OCI-LY3 (cell line): Measurements from ENCODE around the gene HNMT.

Experiments used
- EZH2phosphoT487 ChIP-seq: fragments of 200-600 bp; shearing (Covaris generic); IDR thresholded peaks from 2 replicates; pipeline ENCODE4 v1.6.1; 2018; ENCODE audit warnings: antibody characterized with exemption, mixed run types, low read depth
- TF ChIP-seq, protein P1 (sequence below): fragments of 200-600, 300-600 bp; sonication (generic); IDR thresholded peaks from 2 replicates; pipeline ENCODE4 v1.5.1; 2014; ENCODE audit warnings: antibody characterized with exemption, low read length, low read depth

DNA sequence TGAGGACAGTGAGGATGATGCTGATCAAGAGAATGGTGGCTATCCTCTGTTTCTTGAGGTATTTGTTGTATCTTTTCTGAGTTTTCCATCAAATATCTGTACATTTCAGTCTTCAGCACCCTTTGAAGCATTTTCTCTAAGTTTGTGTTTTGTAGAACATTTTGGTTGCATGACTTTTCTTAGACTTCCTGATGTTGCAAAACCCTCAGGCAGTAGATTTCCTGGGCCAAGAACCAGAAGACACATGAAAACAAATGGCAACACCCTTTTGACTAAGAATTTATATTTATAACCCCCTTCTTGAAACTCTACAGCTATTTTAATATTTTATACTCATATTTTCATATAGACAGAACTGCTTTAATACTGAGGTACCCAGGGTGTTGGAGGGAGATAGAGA is 16.2 kb downstream of the HNMT start:
- TF ChIP-seq, protein P1, sequence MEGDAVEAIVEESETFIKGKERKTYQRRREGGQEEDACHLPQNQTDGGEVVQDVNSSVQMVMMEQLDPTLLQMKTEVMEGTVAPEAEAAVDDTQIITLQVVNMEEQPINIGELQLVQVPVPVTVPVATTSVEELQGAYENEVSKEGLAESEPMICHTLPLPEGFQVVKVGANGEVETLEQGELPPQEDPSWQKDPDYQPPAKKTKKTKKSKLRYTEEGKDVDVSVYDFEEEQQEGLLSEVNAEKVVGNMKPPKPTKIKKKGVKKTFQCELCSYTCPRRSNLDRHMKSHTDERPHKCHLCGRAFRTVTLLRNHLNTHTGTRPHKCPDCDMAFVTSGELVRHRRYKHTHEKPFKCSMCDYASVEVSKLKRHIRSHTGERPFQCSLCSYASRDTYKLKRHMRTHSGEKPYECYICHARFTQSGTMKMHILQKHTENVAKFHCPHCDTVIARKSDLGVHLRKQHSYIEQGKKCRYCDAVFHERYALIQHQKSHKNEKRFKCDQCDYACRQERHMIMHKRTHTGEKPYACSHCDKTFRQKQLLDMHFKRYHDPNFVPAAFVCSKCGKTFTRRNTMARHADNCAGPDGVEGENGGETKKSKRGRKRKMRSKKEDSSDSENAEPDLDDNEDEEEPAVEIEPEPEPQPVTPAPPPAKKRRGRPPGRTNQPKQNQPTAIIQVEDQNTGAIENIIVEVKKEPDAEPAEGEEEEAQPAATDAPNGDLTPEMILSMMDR, result no peak
- TF ChIP-seq EZH2phosphoT487, result no peak
